ENCODE measurements around the gene LSR. TPM values are rescaled to one million over a fixed set of nuclear protein-coding genes. Genes with fewer than 3 reads are reported as not detected.
"Not testable (repeated sequence)": the region's sequence is repeated elsewhere in the genome, so short reads cannot be mapped to it uniquely, and the experiment has no call there.

Gene LSR
- total and polyA plus RNA-seq, 2 of the 4 experiments (the other 2 are of a cell fraction): 0.18 to 0.44 TPM

DNA sequence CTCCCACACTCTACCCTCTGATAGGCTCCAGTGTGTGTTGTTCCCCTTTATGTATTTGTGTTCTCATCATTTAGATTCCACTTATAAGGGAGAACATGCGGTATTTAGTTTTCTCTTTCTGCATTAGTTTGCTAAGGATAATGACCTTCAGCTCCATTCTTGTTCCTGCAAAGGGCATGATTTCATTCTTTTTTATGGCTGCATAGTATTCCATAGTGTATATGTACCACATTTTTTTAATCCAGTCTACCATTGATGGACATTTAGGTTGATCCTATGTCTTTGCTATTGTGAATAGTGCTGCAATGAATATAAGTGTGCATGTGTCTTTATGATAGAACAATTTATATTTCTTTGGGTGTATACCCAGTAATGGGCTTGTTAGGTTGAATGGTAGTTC lies 9.2 kb upstream of the LSR start:
- BruUV-seq (replicated peaks); H2AFZ ChIP-seq (replicated peaks; ENCODE audit: low read length, poor library complexity); H2AK5ac ChIP-seq (ENCODE audit: low read depth, low read length); H3K4ac ChIP-seq (ENCODE audit: low read depth, low read length); H3K56ac ChIP-seq (ENCODE audit: extremely low read depth, insufficient read depth, low read length); H3K27ac ChIP-seq (ENCODE audit: insufficient read depth, low read length); H2AK9ac ChIP-seq (replicated peaks; ENCODE audit: low read depth, low read length, poor library complexity); H3K36me3 ChIP-seq (ENCODE audit: control insufficient read depth, insufficient read depth, low read length); POLR2A ChIA-PET (ENCODE audit: unreplicated experiment); in situ Hi-C loops (cut with MboI; ENCODE audit: low sequenced_read_pairs); H3K4me3 ChIP-seq (ENCODE audit: insufficient read depth, low read depth, low read length); H2BK20ac ChIP-seq (ENCODE audit: low read depth, low read length); H2BK120ac ChIP-seq (ENCODE audit: low read depth, low read length); H3K18ac ChIP-seq (ENCODE audit: low read depth, low read length); H3K4me1 ChIP-seq (ENCODE audit: control insufficient read depth, insufficient read depth, low read length); H4K91ac ChIP-seq (ENCODE audit: insufficient read depth, low read depth, low read length); dilution Hi-C loops (cut with HindIII; ENCODE audit: low sequenced_read_pairs, unreplicated experiment); intact Hi-C loops (cut with micrococcal nuclease); ATAC-seq (ENCODE audit: low read depth); H3K27me3 ChIP-seq (ENCODE audit: control insufficient read depth, insufficient read depth, low read length); H3K14ac ChIP-seq (replicated peaks; ENCODE audit: low read depth, low read length); H3K9me3 ChIP-seq (ENCODE audit: control insufficient read depth, insufficient read depth, low read length); H4K20me1 ChIP-seq (ENCODE audit: insufficient read depth, low read length); H4K5ac ChIP-seq (ENCODE audit: low read depth, low read length); H3K4me2 ChIP-seq (ENCODE audit: low read depth, low read length); H3K9ac ChIP-seq (ENCODE audit: low read depth, low read length); H3K23ac ChIP-seq (ENCODE audit: low read depth, low read length); H3K9me1 ChIP-seq (ENCODE audit: insufficient read depth, low read length); H2BK15ac ChIP-seq (ENCODE audit: low read depth, low read length); CTCF ChIA-PET; DNase-seq; H2BK5ac ChIP-seq (ENCODE audit: low read depth, low read length, poor library complexity, severe bottlenecking); H3K79me1 ChIP-seq (ENCODE audit: low read depth in 1 of 2, low read length in 2 of 2); H4K8ac ChIP-seq (ENCODE audit: low read depth in 2 of 2, low read length in 2 of 2): not testable (repeated sequence)
- no CpG with 5 or more reads among the region's 1 CpG for WGBS, 2 experiments (ENCODE audit: extremely low coverage in 2 of 2, insufficient read length in 1 of 2)

All from IMR-90 (cell line).